ENCODE data around the gene HOGA1. TPM values are rescaled to one million over a fixed set of nuclear protein-coding genes. Genes with fewer than 3 reads are reported as not detected.

Gene HOGA1
- total RNA-seq = 0.21 and 25.5 TPM in 2 replicates

GRCh38 chr10:97584060-97584797 is at the start of gene HOGA1:
TSS of gene HOGA1 (plus strand) at chr10:97584389. CDS start at chr10:97584704, 315 bp downstream.

GRCh38 chr10:97572214-97572989 is 11.8 kb upstream of the HOGA1 start, which contains the start of gene ANKRD2:
TSS of gene ANKRD2 (plus strand) at chr10:97572779. CDS start at chr10:97572789, 10 bp downstream.

DNA sequence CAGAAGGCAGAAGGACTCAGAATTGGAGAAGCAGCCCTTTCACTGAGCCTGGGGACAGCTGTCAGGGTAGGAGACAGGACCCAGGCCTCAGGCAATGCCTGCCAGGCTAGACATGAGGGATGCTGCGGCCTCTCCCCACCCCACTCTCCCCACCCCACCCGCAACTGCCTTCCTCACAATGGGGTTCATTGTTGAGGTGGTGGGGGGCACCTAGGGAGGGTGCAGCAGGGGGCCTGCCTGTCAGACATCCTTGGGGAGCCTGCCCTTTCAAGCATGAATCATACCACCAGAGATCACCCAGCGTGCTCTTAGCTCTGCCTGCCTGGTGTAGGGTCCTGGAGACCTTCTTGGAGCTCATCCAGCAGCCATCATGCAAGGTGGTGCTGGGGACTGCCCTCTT is 5.3 kb downstream of the HOGA1 start, which contains the start of gene C10orf62:
Gene C10orf62 (plus strand): TSS at position 243 of the 400 bp plus-strand sequence. CDS start 177 bp downstream, outside the sequence.

GRCh38 chr10:97632949-97633884 is 49.0 kb downstream of the HOGA1 start, which contains the start of gene MORN4:
TSS of gene MORN4 (minus strand) at chr10:97633500. CDS start at chr10:97619653, 13,847 bp downstream.

GRCh38 chr10:97640174-97640867 is 56.1 kb downstream of the HOGA1 start, which contains the start of gene PI4K2A:
TSS of gene PI4K2A (plus strand) at chr10:97640671. CDS start at chr10:97640743, 72 bp downstream.

Other genes with a start within 250 kb of the HOGA1 start
- gene FRAT2, start 249.7 kb upstream of the HOGA1 start, total RNA-seq = 20.2 and 24.6 TPM in 2 replicates
- 32.6 and 40.0 TPM in 2 replicates for gene RRP12, start 183.0 kb upstream of the HOGA1 start, total RNA-seq
- 396 and 566 TPM in 2 replicates for gene PGAM1, start 158.2 kb upstream of the HOGA1 start, total RNA-seq
- gene EXOSC1, start 138.4 kb upstream of the HOGA1 start, total RNA-seq = 25.1 and 33.0 TPM in 2 replicates
- gene ZDHHC16, start 138.2 kb upstream of the HOGA1 start, total RNA-seq = 32.4 and 40.5 TPM in 2 replicates
- gene MMS19, start 86.0 kb upstream of the HOGA1 start, total RNA-seq = 66.9 and 68.7 TPM in 2 replicates
- gene UBTD1, start 85.5 kb upstream of the HOGA1 start, total RNA-seq = 15.3 and 22.4 TPM in 2 replicates
- gene ANKRD2, start 11.6 kb upstream of the HOGA1 start, total RNA-seq = 1.3 and 9.9 TPM in 2 replicates
- gene C10orf62, start 5.3 kb downstream of the HOGA1 start, total RNA-seq = not detected in 2 replicates
- gene MORN4, start 49.1 kb downstream of the HOGA1 start, total RNA-seq = 2.2 and 6.0 TPM in 2 replicates
- gene PI4K2A, start 56.3 kb downstream of the HOGA1 start, total RNA-seq = 37.8 and 41.1 TPM in 2 replicates
- gene AVPI1, start 102.9 kb downstream of the HOGA1 start, total RNA-seq = 83.4 and 178 TPM in 2 replicates
- gene MARVELD1, start 129.3 kb downstream of the HOGA1 start, total RNA-seq = 8.4 and 12.6 TPM in 2 replicates
- 19.6 and 26.7 TPM in 2 replicates for gene ZFYVE27, start 152.7 kb downstream of the HOGA1 start, total RNA-seq
- not detected in 2 replicates for gene SFRP5, start 187.6 kb downstream of the HOGA1 start, total RNA-seq